ENCODE data around the gene FOXO1.

- no peak for TF ChIP-seq CTCF (IDR thresholded peaks at IDR 0.05; ENCODE audit: borderline replicate concordance, extremely low read depth, low read length, poor library complexity, severe bottlenecking)
- no peak for TF ChIP-seq EZH2 (IDR thresholded peaks at IDR 0.05; ENCODE audit: borderline replicate concordance, low read depth, low read length, severe bottlenecking)
Observed at GRCh38 chr13:40591091-40591490, 75.3 kb downstream of the FOXO1 start.

Data from DND-41 (cell line).